Activated T-cell treated with anti-CD3 and anti-CD28 coated beads, Interleukin-2, amount 50 U/mL, for 4 hours (primary cell): ENCODE results near the gene CBR4. TPM values are rescaled to one million over a fixed set of nuclear protein-coding genes. Genes with fewer than 3 reads are reported as not detected.

Source experiments
- ATAC-seq, 2 donors: fragments of 200-7000 bp; cut with Tn5 transposase; one replicate each; pipeline ENCODE4 v1.10.0; 2021
- DNase-seq: peaks from one replicate; pipeline ENCODE4 v3.0.0-alpha.2; 2020
- H3K27me3 Mint-ChIP-seq: one replicate; pipeline ENCODE4 v1.8.0; 2021; ENCODE audit warnings: low read depth, mixed read lengths
- H3K36me3 Mint-ChIP-seq: one replicate; pipeline ENCODE4 v1.8.0; 2022; ENCODE audit warnings: mixed read lengths; ENCODE audit not compliant: insufficient read depth
- H3K4me1 Mint-ChIP-seq: one replicate; pipeline ENCODE4 v1.8.0; 2021; ENCODE audit warnings: low read depth, mixed read lengths
- H3K4me3 Mint-ChIP-seq: one replicate; pipeline ENCODE4 v1.8.0; 2021; ENCODE audit warnings: mild to moderate bottlenecking, moderate library complexity, mixed read lengths
- H3K9me3 Mint-ChIP-seq: one replicate; pipeline ENCODE4 v1.8.0; 2021; ENCODE audit warnings: mixed read lengths
- total RNA-seq, 3 donors: library from RNA; stranded (reverse); gene quantifications; one replicate each; pipeline ENCODE4 v1.2.1, GENCODE V29; 2021

Gene CBR4
- total RNA-seq, 3 donors from 2014 or later = 12.5 to 16.0 (median 14.3) TPM

- Mint-ChIP-seq H3K9me3 (no peaks in the 10 kb centered on the region), H3K4me1 (peaks cover 11% of the 10 kb centered on the region), H3K27me3 (peaks cover 9% of the 10 kb centered on the region), H3K4me3 (no peak overlapping the region), H3K36me3 (no peaks in the 10 kb centered on the region)
- ATAC-seq (no peak), DNase-seq (no peak)
Measured at GRCh38 chr4:169018406-169018805, 8.4 kb upstream of the CBR4 start.

- Mint-ChIP-seq H3K4me1 (peaks cover 11% of the 10 kb centered on the region), H3K27me3 (peaks cover 8% of the 10 kb centered on the region), H3K9me3 (no peaks in the 10 kb centered on the region), H3K36me3 (no peaks in the 10 kb centered on the region), H3K4me3 (no peak overlapping the region)
- ATAC-seq = no peak
- no peak for DNase-seq
Measured at GRCh38 chr4:169017971-169018370, 7.9 kb upstream of the CBR4 start.

GRCh38 chr4:169015186-169015623 lies 5.2 kb upstream of the CBR4 start:
- H3K36me3 Mint-ChIP-seq = no peaks in the 10 kb centered on the region
- H3K4me3 Mint-ChIP-seq = no peak overlapping the region
- H3K9me3 Mint-ChIP-seq = no peaks in the 10 kb centered on the region
- peaks cover 2% of the 10 kb centered on the region for H3K27me3 Mint-ChIP-seq
- H3K4me1 Mint-ChIP-seq = peaks cover 18% of the 10 kb centered on the region
- DNase-seq (no peak), ATAC-seq (no peak)

GRCh38 chr4:169014586-169014985 lies 4.5 kb upstream of the CBR4 start:
- H3K36me3 Mint-ChIP-seq = no peaks in the 10 kb centered on the region
- no peak overlapping the region for H3K4me3 Mint-ChIP-seq
- ATAC-seq (no peak), DNase-seq (no peak)
- no peaks in the 10 kb centered on the region for H3K27me3 Mint-ChIP-seq
- H3K4me1 Mint-ChIP-seq = peaks cover 18% of the 10 kb centered on the region
- H3K9me3 Mint-ChIP-seq = no peaks in the 10 kb centered on the region

- no peak for DNase-seq
- Mint-ChIP-seq H3K27me3 (no peaks in the 10 kb centered on the region), H3K9me3 (no peaks in the 10 kb centered on the region), H3K4me1 (peaks cover 29% of the 10 kb centered on the region), H3K4me3 (no peak overlapping the region), H3K36me3 (no peaks in the 10 kb centered on the region)
- ATAC-seq = no peak
Measured at GRCh38 chr4:169013396-169013795, 3.3 kb upstream of the CBR4 start.

- no peak for ATAC-seq
- no peak for DNase-seq
- H3K36me3 Mint-ChIP-seq = no peaks in the 10 kb centered on the region
- no peaks in the 10 kb centered on the region for H3K9me3 Mint-ChIP-seq
- H3K4me3 Mint-ChIP-seq = no peak overlapping the region
- no peaks in the 10 kb centered on the region for H3K27me3 Mint-ChIP-seq
- H3K4me1 Mint-ChIP-seq = peaks cover 32% of the 10 kb centered on the region
Measured at GRCh38 chr4:169012049-169012448, 2.0 kb upstream of the CBR4 start.

GRCh38 chr4:169009286-169010124 lies 550 bp downstream of the CBR4 start:
- Mint-ChIP-seq H3K27me3 (no peaks in the 10 kb centered on the region), H3K4me3 (peak overlapping the region; percentile 95), H3K9me3 (no peaks in the 10 kb centered on the region), H3K36me3 (peaks cover 8% of the 10 kb centered on the region), H3K4me1 (peaks cover 29% of the 10 kb centered on the region)
- DNase-seq (peak; percentile 36), ATAC-seq (peak; percentile 38 to 41)

GRCh38 chr4:169005453-169006099 lies 4.5 kb downstream of the CBR4 start:
- no peak overlapping the region for H3K4me3 Mint-ChIP-seq
- ATAC-seq (no peak), DNase-seq (no peak)
- peaks cover 32% of the 10 kb centered on the region for H3K36me3 Mint-ChIP-seq
- no peaks in the 10 kb centered on the region for H3K27me3 Mint-ChIP-seq
- peaks cover 22% of the 10 kb centered on the region for H3K4me1 Mint-ChIP-seq
- no peaks in the 10 kb centered on the region for H3K9me3 Mint-ChIP-seq

- ATAC-seq = no peak
- peaks cover 56% of the 10 kb centered on the region for H3K36me3 Mint-ChIP-seq
- H3K9me3 Mint-ChIP-seq = no peaks in the 10 kb centered on the region
Measured at GRCh38 chr4:169000315-169000714, 9.7 kb downstream of the CBR4 start.

GRCh38 chr4:168999809-169000208 lies 10.2 kb downstream of the CBR4 start:
- ATAC-seq (no peak), DNase-seq (no peak)
- Mint-ChIP-seq H3K36me3 (peaks cover 56% of the 10 kb centered on the region), H3K4me1 (peaks cover 2% of the 10 kb centered on the region), H3K9me3 (no peaks in the 10 kb centered on the region), H3K4me3 (no peak overlapping the region), H3K27me3 (no peaks in the 10 kb centered on the region)

More at GRCh38 chr4:169000315-169000714, 9.7 kb downstream of the CBR4 start:
- Mint-ChIP-seq H3K4me3 (no peak overlapping the region), H3K27me3 (no peaks in the 10 kb centered on the region), H3K4me1 (peaks cover 2% of the 10 kb centered on the region)
- DNase-seq = no peak

GRCh38 chr4:168998596-168998995 lies 11.5 kb downstream of the CBR4 start:
- Mint-ChIP-seq H3K9me3 (no peaks in the 10 kb centered on the region), H3K36me3 (peaks cover 52% of the 10 kb centered on the region)
- ATAC-seq = no peak

GRCh38 chr4:168995537-168996295 lies 14.3 kb downstream of the CBR4 start:
- H3K9me3 Mint-ChIP-seq = no peaks in the 10 kb centered on the region
- DNase-seq (no peak), ATAC-seq (peak in 1 of 2 donors; percentile 58)
- no peaks in the 10 kb centered on the region for H3K27me3 Mint-ChIP-seq
- peaks cover 35% of the 10 kb centered on the region for H3K36me3 Mint-ChIP-seq
- no peak overlapping the region for H3K4me3 Mint-ChIP-seq
- peaks cover 2% of the 10 kb centered on the region for H3K4me1 Mint-ChIP-seq

More at GRCh38 chr4:168998596-168998995, 11.5 kb downstream of the CBR4 start:
- no peaks in the 10 kb centered on the region for H3K27me3 Mint-ChIP-seq
- DNase-seq = no peak
- peaks cover 2% of the 10 kb centered on the region for H3K4me1 Mint-ChIP-seq
- no peak overlapping the region for H3K4me3 Mint-ChIP-seq

- Mint-ChIP-seq H3K4me3 (no peak overlapping the region), H3K36me3 (peaks cover 29% of the 10 kb centered on the region), H3K27me3 (no peaks in the 10 kb centered on the region), H3K4me1 (peaks cover 2% of the 10 kb centered on the region), H3K9me3 (no peaks in the 10 kb centered on the region)
- ATAC-seq (no peak), DNase-seq (no peak)
Measured at GRCh38 chr4:168994958-168995357, 15.1 kb downstream of the CBR4 start.

GRCh38 chr4:168993714-168994510 lies 16.1 kb downstream of the CBR4 start:
- H3K4me1 Mint-ChIP-seq = peaks cover 2% of the 10 kb centered on the region
- ATAC-seq = no peak
- no peak overlapping the region for H3K4me3 Mint-ChIP-seq
- H3K36me3 Mint-ChIP-seq = peaks cover 28% of the 10 kb centered on the region
- no peak for DNase-seq
- no peaks in the 10 kb centered on the region for H3K9me3 Mint-ChIP-seq
- H3K27me3 Mint-ChIP-seq = no peaks in the 10 kb centered on the region
